Kidney capillary endothelial cell (primary cell): Measurements from ENCODE around the gene KLHDC1.
"Not testable (repeated sequence)": the region's sequence is repeated elsewhere in the genome, so short reads cannot be mapped to it uniquely, and the experiment has no call there.

Experiments
- DNase-seq: peaks from one replicate; pipeline ENCODE4 v3.0.0-alpha.2; 2018; ENCODE audit warnings: low spot score

KLHDC1 gene

DNA sequence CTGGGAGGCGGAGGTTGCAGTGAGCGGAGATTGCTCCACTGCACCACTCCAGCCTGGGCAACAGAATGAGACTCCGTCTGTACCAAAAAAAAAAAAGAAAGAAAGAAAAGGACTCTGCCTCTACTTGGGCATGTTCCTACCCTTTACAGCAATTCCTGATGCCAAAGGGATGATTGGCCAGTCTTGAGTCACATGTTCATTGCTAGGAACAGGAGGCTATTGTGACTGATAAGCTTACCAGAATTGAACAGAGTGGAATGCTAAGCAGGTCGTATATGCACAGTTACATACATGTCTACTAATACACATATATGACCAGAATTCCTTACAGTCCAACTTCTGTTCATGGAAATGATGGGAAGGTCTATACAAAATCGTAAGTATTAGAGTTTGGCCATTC, 34.3 kb downstream of the KLHDC1 start:
- no peak for DNase-seq

- DNase-seq: no peak
These were observed 40.0 kb downstream of the KLHDC1 start for GRCh38 chr14:49732896-49733295.

DNA sequence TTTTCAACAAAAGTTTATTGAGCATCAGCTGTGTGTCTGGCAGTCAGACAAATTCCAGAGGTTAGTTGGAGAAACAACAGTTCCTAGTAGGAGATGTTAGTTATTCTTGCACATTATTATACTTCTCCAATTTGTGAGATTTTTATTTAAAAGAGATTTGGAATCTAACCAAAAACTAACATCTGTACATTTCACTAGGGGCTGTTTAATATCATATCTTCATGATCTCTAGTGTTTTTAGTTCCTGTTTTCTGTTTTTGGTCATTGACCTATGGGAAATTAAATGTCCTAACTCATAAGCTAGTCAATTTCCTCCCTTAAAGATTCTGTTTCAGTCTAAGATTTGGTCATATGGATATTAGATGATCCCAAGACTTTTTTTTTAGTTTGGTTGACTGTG, 40.9 kb downstream of the KLHDC1 start:
- no peak for DNase-seq

GRCh38 chr14:49735669-49736068, 42.7 kb downstream of the KLHDC1 start:
- DNase-seq: not testable (repeated sequence)

GRCh38 chr14:49745191-49745590, 52.3 kb downstream of the KLHDC1 start:
- DNase-seq: no peak

GRCh38 chr14:49746476-49746875, 53.6 kb downstream of the KLHDC1 start:
- not testable (repeated sequence) for DNase-seq

DNA sequence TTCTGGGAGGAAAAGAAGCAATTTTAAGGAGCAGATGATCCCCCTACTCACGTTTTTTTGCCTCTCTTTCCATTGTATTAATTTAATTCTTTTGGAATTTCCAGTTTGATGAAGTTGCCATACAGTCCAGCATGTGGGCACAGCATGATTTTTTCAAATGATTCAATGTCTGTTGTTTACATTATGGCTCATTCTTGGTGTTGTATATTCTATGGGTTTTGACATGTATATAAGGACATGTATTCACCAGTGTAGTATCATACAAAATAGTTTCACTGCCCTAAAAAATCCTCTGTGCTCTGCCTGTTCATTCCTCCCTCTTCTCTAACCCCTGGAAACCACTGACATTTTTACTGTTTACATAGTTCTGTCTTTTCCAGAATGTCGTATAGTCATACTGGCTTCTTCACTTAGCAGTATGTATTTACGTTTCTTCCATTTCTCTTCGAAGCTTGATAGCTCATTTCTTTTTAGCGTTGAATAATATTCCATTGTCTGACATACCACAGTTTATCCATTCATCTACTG, 61.7 kb downstream of the KLHDC1 start:
- DNase-seq: no peak

GRCh38 chr14:49755378-49755777, 62.5 kb downstream of the KLHDC1 start:
- no peak for DNase-seq

DNA sequence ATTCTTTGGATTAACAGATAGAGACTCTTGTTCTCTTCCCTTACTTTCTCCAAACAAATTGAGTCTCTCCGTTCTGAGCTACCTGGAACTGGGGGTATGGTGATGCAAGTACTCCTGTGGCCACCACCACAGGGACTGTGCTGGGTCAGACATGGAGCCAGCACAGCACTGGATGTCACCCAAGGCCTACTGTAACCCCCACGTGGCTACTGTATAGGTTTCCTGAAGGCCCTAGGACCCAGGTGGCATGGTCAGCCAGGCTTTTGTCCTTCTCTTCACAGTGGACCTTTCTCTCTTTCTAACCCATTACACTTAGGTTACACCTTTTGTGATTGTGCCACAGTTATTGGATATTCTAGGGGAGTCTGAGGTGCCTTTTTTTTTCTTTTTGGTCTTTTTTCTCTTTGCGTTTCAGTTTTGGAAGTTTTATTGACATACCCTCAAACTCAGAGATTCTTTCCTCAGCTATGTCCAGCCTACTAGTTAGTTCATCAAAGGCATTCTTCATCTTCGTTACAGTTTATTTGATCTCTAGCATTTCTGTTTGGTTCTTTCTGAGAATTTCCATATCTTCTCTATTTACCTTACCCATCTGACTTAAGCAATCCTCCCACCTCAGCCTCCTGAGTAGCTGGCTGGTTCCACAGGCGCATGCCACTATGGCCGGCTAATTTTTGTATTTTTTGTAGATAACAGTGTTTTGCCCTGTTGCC, 69.1 kb downstream of the KLHDC1 start:
- no peak for DNase-seq

DNA sequence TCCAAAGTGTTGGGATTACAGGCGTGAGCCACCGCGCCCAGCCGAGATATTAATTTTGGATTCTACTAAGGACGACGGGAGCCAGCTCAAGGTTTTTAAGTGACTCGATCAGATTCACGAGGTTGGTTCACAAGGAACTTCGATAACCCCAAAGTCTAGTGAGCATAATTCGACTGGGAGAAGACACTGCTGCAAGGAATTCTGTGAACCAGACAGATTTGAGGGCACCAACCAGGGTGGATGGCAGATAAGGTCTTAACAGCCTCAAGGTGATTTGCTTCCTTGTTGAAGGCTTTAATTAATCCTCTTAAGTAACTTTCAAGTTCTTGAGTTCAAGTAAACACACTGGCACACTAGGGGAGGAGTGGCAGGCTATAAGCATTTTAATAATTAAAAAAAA, 73.9 kb downstream of the KLHDC1 start:
- no peak for DNase-seq

GRCh38 chr14:49767270-49767570, 74.3 kb downstream of the KLHDC1 start:
- DNase-seq: no peak

GRCh38 chr14:49767571-49768300, 74.8 kb downstream of the KLHDC1 start, which contains the start of gene KLHDC2:
Gene KLHDC2 (plus strand): TSS chr14:49768153. CDS start chr14:49768469, 316 bp downstream.
- DNase-seq: peak; percentile 77

DNA sequence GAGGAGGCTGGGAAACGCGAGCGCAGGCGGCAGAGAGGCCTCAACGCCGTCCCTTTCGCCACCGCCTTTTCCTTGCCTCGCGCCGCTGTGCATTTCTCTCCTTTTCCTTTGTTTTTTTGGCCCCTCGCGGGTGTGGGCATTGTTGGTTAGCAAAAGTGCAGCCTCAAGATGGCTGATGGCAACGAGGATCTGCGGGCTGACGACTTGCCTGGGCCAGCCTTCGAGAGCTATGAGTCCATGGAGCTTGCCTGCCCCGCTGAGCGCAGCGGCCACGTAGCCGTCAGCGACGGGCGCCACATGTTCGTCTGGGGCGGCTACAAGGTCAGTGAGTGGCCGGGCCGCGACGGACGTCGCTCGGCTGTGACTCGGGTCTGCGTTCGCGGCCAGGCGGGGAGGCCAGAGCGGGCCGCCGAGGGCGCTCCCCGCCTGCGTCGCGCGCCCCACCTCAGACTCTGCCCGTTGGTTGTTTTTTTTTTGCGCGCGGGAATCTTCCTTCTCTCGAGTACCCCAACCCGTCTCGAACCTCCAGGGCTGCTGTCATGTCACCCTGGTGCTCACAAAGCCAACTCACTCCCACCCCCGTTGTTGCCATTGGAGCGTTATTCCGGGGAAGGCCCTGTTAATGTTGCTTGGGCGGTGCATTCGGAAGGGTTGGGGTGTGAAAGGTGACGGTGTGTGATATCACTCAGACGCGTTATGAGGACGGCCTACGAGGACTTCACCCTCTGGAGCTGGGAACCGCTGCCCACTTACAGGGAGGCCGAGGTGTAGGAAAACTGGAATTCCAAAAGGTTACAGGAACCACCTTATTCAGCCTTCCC, 75.6 kb downstream of the KLHDC1 start:
- DNase-seq: peak; percentile 54

DNA sequence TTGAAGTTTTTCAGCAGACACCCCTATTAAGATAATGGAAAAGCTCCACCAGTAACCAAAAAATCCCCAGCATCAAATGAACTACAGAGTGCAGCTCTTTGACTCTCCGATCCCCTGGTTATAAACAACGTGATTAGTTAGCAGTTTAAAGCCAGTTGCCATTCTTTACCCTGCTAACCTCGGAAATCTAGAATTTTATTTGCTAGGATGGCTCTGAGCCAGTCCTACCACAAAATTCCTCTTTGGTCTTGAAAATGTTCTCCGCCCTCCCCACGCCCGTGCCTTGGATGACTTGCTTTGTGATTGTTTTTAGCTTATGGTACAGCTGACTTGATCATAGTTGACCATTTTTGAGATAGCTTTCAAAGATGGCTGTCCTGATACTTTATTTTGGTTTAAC, 76.3 kb downstream of the KLHDC1 start:
- DNase-seq: no peak

GRCh38 chr14:49769581-49770211, 76.8 kb downstream of the KLHDC1 start:
- DNase-seq: no peak

DNA sequence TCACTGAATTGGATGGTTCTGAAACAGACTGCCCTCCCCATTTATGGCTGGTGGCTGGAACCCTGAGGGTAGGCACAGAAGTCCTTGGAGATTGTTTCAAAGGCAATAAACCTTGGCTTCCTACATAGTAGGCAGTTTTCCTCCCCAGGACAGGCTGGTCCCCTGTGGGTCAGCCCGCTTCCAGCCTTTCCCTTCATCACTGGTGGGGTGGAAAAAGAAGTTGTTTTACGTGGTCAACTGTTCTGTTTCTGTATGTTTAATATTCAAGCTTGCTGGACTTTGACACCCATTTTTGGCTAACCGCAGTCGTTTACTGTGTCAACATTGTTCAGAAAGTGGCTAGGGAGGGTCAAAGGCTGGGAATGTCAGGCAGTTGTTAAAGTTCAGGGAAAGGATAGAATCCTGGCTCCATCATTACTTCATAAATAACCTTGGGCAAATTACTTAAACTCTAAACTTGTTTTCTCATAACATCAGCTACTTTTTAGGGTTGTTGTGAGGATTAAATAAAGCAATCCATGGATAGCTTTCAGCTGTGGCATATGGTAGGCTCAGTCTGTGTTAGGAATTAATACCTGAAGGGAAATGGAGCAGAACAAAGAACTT, 77.4 kb downstream of the KLHDC1 start:
- no peak for DNase-seq

DNA sequence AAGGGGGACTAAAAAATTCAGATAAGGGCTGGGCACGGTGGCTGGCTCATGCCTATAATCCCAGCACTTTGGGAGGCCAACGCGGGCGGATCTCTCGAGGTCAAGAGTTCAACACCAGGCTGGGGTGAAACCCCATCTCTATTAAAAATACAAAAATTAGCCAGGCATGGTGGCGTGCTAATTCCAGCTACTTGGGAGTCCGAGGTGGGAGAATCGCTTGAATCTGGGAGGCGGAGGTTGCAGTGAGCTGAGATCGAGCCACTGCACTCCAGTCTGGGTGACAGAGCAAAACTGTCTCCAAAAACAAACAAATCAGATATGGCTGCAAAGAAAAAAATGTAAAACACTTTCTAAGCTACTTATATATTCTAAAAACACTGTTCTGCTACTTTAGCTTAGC, 78.8 kb downstream of the KLHDC1 start:
- not testable (repeated sequence) for DNase-seq

GRCh38 chr14:49774106-49774505, 81.2 kb downstream of the KLHDC1 start:
- no peak for DNase-seq

DNA sequence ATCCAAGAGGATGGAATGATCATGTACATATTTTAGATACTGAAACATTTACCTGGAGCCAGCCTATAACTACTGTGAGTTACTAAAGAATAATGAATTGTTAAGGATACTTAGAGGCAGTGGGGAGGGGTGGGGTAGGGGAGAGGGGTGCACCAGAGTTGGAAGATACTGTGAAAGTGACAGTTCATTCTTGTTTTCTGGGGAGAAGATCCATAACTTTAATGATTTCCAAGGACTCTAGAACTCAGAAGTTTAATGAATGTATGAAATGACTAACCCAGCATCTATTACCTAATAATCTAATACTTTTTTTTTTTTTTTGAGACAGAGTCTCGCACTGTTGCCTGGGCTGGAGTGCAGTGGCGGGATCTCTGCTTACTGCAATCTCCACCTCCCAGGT, 85.5 kb downstream of the KLHDC1 start:
- DNase-seq: no peak

GRCh38 chr14:49781040-49781439, 88.1 kb downstream of the KLHDC1 start:
- DNase-seq: not testable (repeated sequence)

- no peak for DNase-seq
These were observed 90.6 kb downstream of the KLHDC1 start for GRCh38 chr14:49783394-49784014.
